ENCODE data around the gene CEACAM7.

DNA sequence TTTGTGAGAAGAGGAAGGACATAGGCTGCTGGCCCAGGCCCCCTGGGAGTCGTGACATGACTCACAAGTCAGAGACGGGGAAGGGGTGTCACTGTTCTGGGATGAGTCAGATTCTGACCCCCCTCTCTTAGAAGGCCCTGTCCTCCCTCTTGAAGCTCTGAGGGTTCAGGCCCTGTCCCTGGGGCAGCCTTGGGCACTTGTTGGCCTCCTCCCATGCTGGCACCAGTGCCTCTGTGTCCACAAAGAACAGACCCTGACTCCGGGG, 2.7 kb upstream of the CEACAM7 start:
- TF ChIP-seq, protein P1, sequence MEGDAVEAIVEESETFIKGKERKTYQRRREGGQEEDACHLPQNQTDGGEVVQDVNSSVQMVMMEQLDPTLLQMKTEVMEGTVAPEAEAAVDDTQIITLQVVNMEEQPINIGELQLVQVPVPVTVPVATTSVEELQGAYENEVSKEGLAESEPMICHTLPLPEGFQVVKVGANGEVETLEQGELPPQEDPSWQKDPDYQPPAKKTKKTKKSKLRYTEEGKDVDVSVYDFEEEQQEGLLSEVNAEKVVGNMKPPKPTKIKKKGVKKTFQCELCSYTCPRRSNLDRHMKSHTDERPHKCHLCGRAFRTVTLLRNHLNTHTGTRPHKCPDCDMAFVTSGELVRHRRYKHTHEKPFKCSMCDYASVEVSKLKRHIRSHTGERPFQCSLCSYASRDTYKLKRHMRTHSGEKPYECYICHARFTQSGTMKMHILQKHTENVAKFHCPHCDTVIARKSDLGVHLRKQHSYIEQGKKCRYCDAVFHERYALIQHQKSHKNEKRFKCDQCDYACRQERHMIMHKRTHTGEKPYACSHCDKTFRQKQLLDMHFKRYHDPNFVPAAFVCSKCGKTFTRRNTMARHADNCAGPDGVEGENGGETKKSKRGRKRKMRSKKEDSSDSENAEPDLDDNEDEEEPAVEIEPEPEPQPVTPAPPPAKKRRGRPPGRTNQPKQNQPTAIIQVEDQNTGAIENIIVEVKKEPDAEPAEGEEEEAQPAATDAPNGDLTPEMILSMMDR (IDR thresholded peaks at IDR 0.05; ENCODE audit: insufficient read depth, low read length) = no peak
- TF ChIP-seq, protein P2, sequence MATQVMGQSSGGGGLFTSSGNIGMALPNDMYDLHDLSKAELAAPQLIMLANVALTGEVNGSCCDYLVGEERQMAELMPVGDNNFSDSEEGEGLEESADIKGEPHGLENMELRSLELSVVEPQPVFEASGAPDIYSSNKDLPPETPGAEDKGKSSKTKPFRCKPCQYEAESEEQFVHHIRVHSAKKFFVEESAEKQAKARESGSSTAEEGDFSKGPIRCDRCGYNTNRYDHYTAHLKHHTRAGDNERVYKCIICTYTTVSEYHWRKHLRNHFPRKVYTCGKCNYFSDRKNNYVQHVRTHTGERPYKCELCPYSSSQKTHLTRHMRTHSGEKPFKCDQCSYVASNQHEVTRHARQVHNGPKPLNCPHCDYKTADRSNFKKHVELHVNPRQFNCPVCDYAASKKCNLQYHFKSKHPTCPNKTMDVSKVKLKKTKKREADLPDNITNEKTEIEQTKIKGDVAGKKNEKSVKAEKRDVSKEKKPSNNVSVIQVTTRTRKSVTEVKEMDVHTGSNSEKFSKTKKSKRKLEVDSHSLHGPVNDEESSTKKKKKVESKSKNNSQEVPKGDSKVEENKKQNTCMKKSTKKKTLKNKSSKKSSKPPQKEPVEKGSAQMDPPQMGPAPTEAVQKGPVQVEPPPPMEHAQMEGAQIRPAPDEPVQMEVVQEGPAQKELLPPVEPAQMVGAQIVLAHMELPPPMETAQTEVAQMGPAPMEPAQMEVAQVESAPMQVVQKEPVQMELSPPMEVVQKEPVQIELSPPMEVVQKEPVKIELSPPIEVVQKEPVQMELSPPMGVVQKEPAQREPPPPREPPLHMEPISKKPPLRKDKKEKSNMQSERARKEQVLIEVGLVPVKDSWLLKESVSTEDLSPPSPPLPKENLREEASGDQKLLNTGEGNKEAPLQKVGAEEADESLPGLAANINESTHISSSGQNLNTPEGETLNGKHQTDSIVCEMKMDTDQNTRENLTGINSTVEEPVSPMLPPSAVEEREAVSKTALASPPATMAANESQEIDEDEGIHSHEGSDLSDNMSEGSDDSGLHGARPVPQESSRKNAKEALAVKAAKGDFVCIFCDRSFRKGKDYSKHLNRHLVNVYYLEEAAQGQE (IDR thresholded peaks at IDR 0.05; ENCODE audit: insufficient replicate concordance, low read depth) = no peak
- TF ChIP-seq POLR2AphosphoS5 (IDR thresholded peaks at IDR 0.05; ENCODE audit: low read depth) = no peak
- TF ChIP-seq GABPA (IDR thresholded peaks at IDR 0.05; ENCODE audit: low read depth) = no peak

All from HL-60 (cell line).